HEK293 (cell line): ENCODE data around the gene TPSG1.

Experiments used
- CTCF ChIA-PET: fragments of 350-600 bp; formaldehyde crosslinking; extraction: SDS; loops from one replicate; lab custom pipeline; 2021; ENCODE audit warnings: antibody characterized with exemption; lab: Yijun Ruan, JAX
- POLR2A ChIA-PET: fragments of 300-600 bp; formaldehyde crosslinking; extraction: SDS; loops from one replicate; lab custom pipeline; 2020; ENCODE audit warnings: antibody characterized with exemption, inconsistent platforms; lab: Yijun Ruan, JAX
- H3K27ac ChIP-seq: fragments of 200-500 bp; sonication (Bioruptor generic); 2 replicates; pipeline ENCODE4 v1.5.1; 2014; ENCODE audit warnings: low read depth, low read length, control low read depth, inconsistent platforms; ENCODE audit errors: extremely low read depth
- H3K36me3 ChIP-seq, 2 experiments: fragments of 200-500 bp in 1 of 2; sonication (Bioruptor generic) in 1 of 2; 1 replicate in 1 of 2; 2 replicates in 1 of 2; pipeline ENCODE4 v1.5.1; 2014 to 2017; ENCODE audit warnings: inconsistent platforms in 2 of 2, low read length in 2 of 2; ENCODE audit not compliant: control insufficient read depth in 2 of 2, insufficient read depth in 1 of 2
- H3K4me1 ChIP-seq: fragments of 200-500 bp; sonication (Bioruptor generic); 2 replicates; pipeline ENCODE4 v1.5.1; 2014; ENCODE audit warnings: mild to moderate bottlenecking, low read length, inconsistent platforms; ENCODE audit not compliant: control insufficient read depth, insufficient read depth
- H3K4me3 ChIP-seq: 2 replicates; pipeline ENCODE4 v1.5.1; 2011; ENCODE audit warnings: low read depth, mild to moderate bottlenecking, control low read depth, low read length, moderate library complexity
- H3K9me3 ChIP-seq: fragments of 200-500 bp; sonication (Bioruptor generic); 2 replicates; pipeline ENCODE4 v1.5.1; 2014; ENCODE audit warnings: low read depth, low read length, inconsistent platforms; ENCODE audit not compliant: control insufficient read depth, insufficient read depth
- OSR2 ChIP-seq: fragments of 450-650 bp; formaldehyde crosslinking; IDR thresholded peaks from 2 replicates; pipeline ENCODE4 v1.5.1; 2016; ENCODE audit warnings: missing biosample characterization, missing genetic modification characterization
- RBAK ChIP-seq: fragments of 450-650 bp; formaldehyde crosslinking; IDR thresholded peaks from 2 replicates; pipeline ENCODE4 v1.5.1; 2016; ENCODE audit warnings: missing biosample characterization, missing genetic modification characterization
- ZBTB10 ChIP-seq: fragments of 450-650 bp; formaldehyde crosslinking; IDR thresholded peaks from 2 replicates; pipeline ENCODE4 v1.5.1; 2016; ENCODE audit warnings: missing biosample characterization, missing genetic modification characterization
- ZBTB17 ChIP-seq: fragments of 450-650 bp; formaldehyde crosslinking; IDR thresholded peaks from 2 replicates; pipeline ENCODE4 v1.5.1; 2016; ENCODE audit warnings: missing biosample characterization, missing genetic modification characterization
- ZBTB6 ChIP-seq: fragments of 450-650 bp; formaldehyde crosslinking; IDR thresholded peaks from 2 replicates; pipeline ENCODE4 v1.5.1; 2017; ENCODE audit warnings: missing biosample characterization, missing genetic modification characterization
- ZBTB7A ChIP-seq: fragments of 450-650 bp; formaldehyde crosslinking; IDR thresholded peaks from 2 replicates; pipeline ENCODE4 v1.5.1; 2016; ENCODE audit warnings: low read depth, missing biosample characterization, missing genetic modification characterization
- ZIC2 ChIP-seq: fragments of 450-650 bp; formaldehyde crosslinking; IDR thresholded peaks from 2 replicates; pipeline ENCODE4 v1.5.1; 2016; ENCODE audit warnings: missing biosample characterization, missing genetic modification characterization
- ZNF121 ChIP-seq: fragments of 450-650 bp; formaldehyde crosslinking; IDR thresholded peaks from 2 replicates; pipeline ENCODE4 v1.5.1; 2016; ENCODE audit warnings: missing biosample characterization, missing genetic modification characterization
- ZNF132 ChIP-seq: fragments of 450-650 bp; formaldehyde crosslinking; IDR thresholded peaks from 2 replicates; pipeline ENCODE4 v1.5.1; 2017; ENCODE audit warnings: missing biosample characterization, missing genetic modification characterization, borderline replicate concordance
- ZNF202 ChIP-seq: fragments of 450-650 bp; formaldehyde crosslinking; IDR thresholded peaks from 2 replicates; pipeline ENCODE4 v1.5.1; 2016; ENCODE audit warnings: missing biosample characterization, missing genetic modification characterization, borderline replicate concordance
- ZNF274 ChIP-seq, 2 experiments: fragments of 200-500 bp in 1 of 2; fragments of 450-650 bp in 1 of 2; sonication (Bioruptor generic) in 1 of 2; formaldehyde crosslinking in 1 of 2; IDR thresholded peaks; 2 replicates each; pipeline versions ENCODE4 v1.5.1 to v1.6.1; 2014 to 2016; ENCODE audit warnings: borderline replicate concordance in 1 of 2, inconsistent platforms in 1 of 2, low read length in 1 of 2, missing biosample characterization in 1 of 2, missing genetic modification characterization in 1 of 2
- ZNF394 ChIP-seq: fragments of 450-650 bp; formaldehyde crosslinking; IDR thresholded peaks from 2 replicates; pipeline ENCODE4 v1.5.1; 2016; ENCODE audit warnings: missing biosample characterization, missing genetic modification characterization, mild to moderate bottlenecking, moderate library complexity, borderline replicate concordance
- ZNF398 ChIP-seq: fragments of 450-650 bp; formaldehyde crosslinking; IDR thresholded peaks from 2 replicates; pipeline ENCODE4 v1.5.1; 2017; ENCODE audit warnings: missing biosample characterization, missing genetic modification characterization
- ZNF404 ChIP-seq: fragments of 450-650 bp; formaldehyde crosslinking; IDR thresholded peaks from 2 replicates; pipeline ENCODE4 v1.5.1; 2017; ENCODE audit warnings: missing biosample characterization, missing genetic modification characterization
- ZNF449 ChIP-seq: fragments of 450-650 bp; formaldehyde crosslinking; IDR thresholded peaks from 2 replicates; pipeline ENCODE4 v1.5.1; 2017; ENCODE audit warnings: missing biosample characterization, mild to moderate bottlenecking, missing genetic modification characterization, moderate library complexity
- ZNF558 ChIP-seq: fragments of 450-650 bp; formaldehyde crosslinking; IDR thresholded peaks from 2 replicates; pipeline ENCODE4 v1.5.1; 2016; ENCODE audit warnings: missing biosample characterization, missing genetic modification characterization
- ZSCAN30 ChIP-seq: fragments of 450-650 bp; IDR thresholded peaks from 2 replicates; pipeline ENCODE4 v1.5.1; 2018; ENCODE audit warnings: missing biosample characterization, mild to moderate bottlenecking, missing genetic modification characterization, moderate library complexity
- ZXDB ChIP-seq: fragments of 450-650 bp; formaldehyde crosslinking; IDR thresholded peaks from 2 replicates; pipeline ENCODE4 v1.5.1; 2016; ENCODE audit warnings: missing biosample characterization, missing genetic modification characterization

TPSG1 gene

GRCh38 chr16:1225051-1225451 is at the start of gene TPSG1:
Gene TPSG1 (minus strand): TSS chr16:1225268. CDS start chr16:1225252, 16 bp downstream.
- peak; percentile 72 for TF ChIP-seq ZIC2 (tag by site-specific recombination)
- TF ChIP-seq ZNF398 = no peak
- no peak for TF ChIP-seq ZBTB17 (tag by site-specific recombination)
- no peak for TF ChIP-seq RBAK (tag by site-specific recombination)
- no peak for TF ChIP-seq ZNF274 (IDR thresholded peaks at IDR 0.05; ENCODE audit: low read length)
- TF ChIP-seq ZNF274 (tag by site-specific recombination; IDR thresholded peaks at IDR 0.05; ENCODE audit: borderline replicate concordance) = no peak
- no peak for TF ChIP-seq ZNF202
- no peaks in the 10 kb centered on the region for H3K36me3 ChIP-seq
- H3K4me1 ChIP-seq = no peaks in the 10 kb centered on the region
- H3K27ac ChIP-seq = no peak within 1 kb of the TSS
- ChIA-PET CTCF (no interaction called here), POLR2A (no interaction called here)
- H3K4me3 ChIP-seq = no peak within 1 kb of the TSS
- no peaks in the 10 kb centered on the region for H3K9me3 ChIP-seq

GRCh38 chr16:1274767-1275166 is 49.7 kb upstream of the TPSG1 start:
- Histone ChIP-seq H3K9me3 (no peaks in the 10 kb centered on the region), H3K4me3 (no peak overlapping the region)
- TF ChIP-seq ZNF394 (tag by site-specific recombination) (no peak), ZBTB7A (tag by site-specific recombination) (no peak), ZNF449 (tag by site-specific recombination) (no peak), ZNF404 (tag by site-specific recombination) (no peak), ZXDB (tag by site-specific recombination) (no peak), RBAK (tag by site-specific recombination) (no peak), ZNF558 (tag by site-specific recombination) (no peak), ZBTB10 (tag by site-specific recombination) (no peak), OSR2 (no peak), ZSCAN30 (tag by site-specific recombination) (no peak), ZIC2 (tag by site-specific recombination) (no peak), ZNF121 (tag by site-specific recombination) (0 out of 2 replicates have a peak, but pooled peaks have one; percentile 3), ZBTB6 (tag by site-specific recombination) (peak; percentile 37; the same call in 1 of the 2 replicates), ZNF132 (tag by site-specific recombination) (no peak)
- TF ChIP-seq, all 188 proteins: peak for 2
- CTCF ChIA-PET = no interaction called here
- Histone ChIP-seq H3K4me1 (peaks cover 12% of the 10 kb centered on the region), H3K27ac (no peak overlapping the region), H3K36me3 (no peaks in the 10 kb centered on the region)
- POLR2A ChIA-PET = no interaction called here
